Hypothalamus (tissue), 51 donors: ENCODE data around the gene EHMT1.

Experiments used
- DNase-seq, 51 donors: peaks; one replicate each; lab custom pipeline; 2025; lab: John Stamatoyannopoulos, UW

Gene EHMT1

GRCh38 chr9:137834846-137835546 is 216.2 kb downstream of the EHMT1 start:
- DNase-seq = no peak

GRCh38 chr9:137836151-137836830 is 217.5 kb downstream of the EHMT1 start:
- DNase-seq = no peak

GRCh38 chr9:137836831-137837241 is 218.0 kb downstream of the EHMT1 start:
- DNase-seq = no peak

GRCh38 chr9:137837345-137838278 is 218.8 kb downstream of the EHMT1 start:
- no peak for DNase-seq

- no peak for DNase-seq
Observed at GRCh38 chr9:137838576-137838975, 219.8 kb downstream of the EHMT1 start.

- DNase-seq = no peak
Observed at GRCh38 chr9:137843355-137843754, 224.6 kb downstream of the EHMT1 start.

GRCh38 chr9:137851516-137852267 is 232.9 kb downstream of the EHMT1 start:
- DNase-seq = no peak

GRCh38 chr9:137853392-137853995 is 234.7 kb downstream of the EHMT1 start:
- DNase-seq = no peak

- DNase-seq = no peak
Observed at GRCh38 chr9:137860361-137860760, 241.6 kb downstream of the EHMT1 start.

GRCh38 chr9:137865581-137866145 is 246.9 kb downstream of the EHMT1 start:
- no peak for DNase-seq

- no peak for DNase-seq
Observed at GRCh38 chr9:137866226-137867141, 247.7 kb downstream of the EHMT1 start.

GRCh38 chr9:137870432-137870831 is 251.6 kb downstream of the EHMT1 start:
- no peak for DNase-seq

GRCh38 chr9:137872296-137872695 is 253.5 kb downstream of the EHMT1 start:
- DNase-seq = no peak

- no peak for DNase-seq
Observed at GRCh38 chr9:137873408-137873807, 254.6 kb downstream of the EHMT1 start.

- no peak for DNase-seq
Observed at GRCh38 chr9:137873858-137874362, 255.1 kb downstream of the EHMT1 start.

- DNase-seq = no peak
Observed at GRCh38 chr9:137875354-137875753, 256.5 kb downstream of the EHMT1 start.

GRCh38 chr9:137875846-137876245 is 257.0 kb downstream of the EHMT1 start:
- DNase-seq = no peak

GRCh38 chr9:137876269-137876668 is 257.5 kb downstream of the EHMT1 start:
- DNase-seq = no peak
